Neural cell (in vitro differentiated cells): ENCODE results near the gene CLIP1. TPM values are rescaled to one million over a fixed set of nuclear protein-coding genes. Genes with fewer than 3 reads are reported as not detected.

Source experiments
- H2AFZ ChIP-seq: fragments of 200-600, 300-800 bp; sonication (generic), shearing (Covaris generic); 2 replicates; pipeline ENCODE4 v1.6.0; 2014; ENCODE audit warnings: low read depth, mild to moderate bottlenecking, antibody characterized with exemption, low read length, moderate library complexity
- H3F3A ChIP-seq: fragments of 200-600 bp; shearing (Covaris generic); 2 replicates; pipeline ENCODE4 v1.6.1; 2016; ENCODE audit warnings: mild to moderate bottlenecking, moderate library complexity, mixed read lengths, antibody characterized with exemption, low read length; ENCODE audit not compliant: insufficient read depth, poor library complexity, severe bottlenecking
- H3K27ac ChIP-seq: fragments of 200-600, 300-800 bp; sonication (generic), shearing (Covaris generic); 2 replicates; pipeline ENCODE4 v1.5.1; 2014; ENCODE audit warnings: mild to moderate bottlenecking, low read length, moderate library complexity
- H3K27me3 ChIP-seq: fragments of 300-800, 200-600 bp; sonication (generic), shearing (Covaris generic); 2 replicates; pipeline ENCODE4 v1.6.0; 2014; ENCODE audit warnings: mild to moderate bottlenecking, low read depth, low read length, moderate library complexity; ENCODE audit not compliant: insufficient read depth
- H3K36me3 ChIP-seq: fragments of 300-800, 200-600 bp; sonication (generic), shearing (Covaris generic); 2 replicates; pipeline ENCODE4 v1.5.1; 2014; ENCODE audit warnings: mild to moderate bottlenecking, antibody characterized with exemption, low read length, moderate library complexity; ENCODE audit not compliant: insufficient read depth
- H3K4me2 ChIP-seq: fragments of 300-800, 200-600 bp; sonication (generic), shearing (Covaris generic); 2 replicates; pipeline ENCODE4 v1.6.0; 2014; ENCODE audit warnings: mild to moderate bottlenecking, low read length
- H3K4me3 ChIP-seq: fragments of 300-800, 200-600 bp; sonication (generic), shearing (Covaris generic); 2 replicates; pipeline ENCODE4 v1.5.1; 2014; ENCODE audit warnings: mild to moderate bottlenecking, low read length, moderate library complexity
- H3K79me2 ChIP-seq: fragments of 200-600 bp; shearing (Covaris generic); replicated peaks from 2 replicates; pipeline ENCODE4 v1.6.0; 2014; ENCODE audit warnings: mild to moderate bottlenecking, low read length, moderate library complexity; ENCODE audit not compliant: insufficient read depth
- H3K9ac ChIP-seq: fragments of 300-800, 200-600 bp; sonication (generic), shearing (Covaris generic); 2 replicates; pipeline ENCODE4 v1.6.1; 2016; ENCODE audit warnings: mild to moderate bottlenecking, low read length, mixed read lengths
- H3K9me2 ChIP-seq: fragments of 200-600 bp; shearing (Covaris generic); 2 replicates; pipeline ENCODE4 v1.6.1; 2016; ENCODE audit warnings: mild to moderate bottlenecking, low read length, mixed read lengths; ENCODE audit not compliant: insufficient read depth
- H3K9me3 ChIP-seq: fragments of 200-600, 300-800 bp; sonication (generic), shearing (Covaris generic); 2 replicates; pipeline ENCODE4 v1.6.1; 2016; ENCODE audit warnings: mild to moderate bottlenecking, mixed run types, low read length, moderate library complexity, mixed read lengths
- H4K20me1 ChIP-seq: fragments of 200-600 bp; shearing (Covaris generic); 2 replicates; pipeline ENCODE4 v1.6.1; 2016; ENCODE audit warnings: mild to moderate bottlenecking, mixed run types; ENCODE audit not compliant: insufficient read depth
- EP300 ChIP-seq: fragments of 450-650 bp; conservative IDR thresholded peaks from 2 replicates; pipeline ENCODE4 v1.6.1; 2014; ENCODE audit warnings: antibody characterized with exemption, mild to moderate bottlenecking, moderate library complexity; ENCODE audit not compliant: poor library complexity, severe bottlenecking
- EZH2 ChIP-seq: fragments of 200-600, 300-800 bp; shearing (Covaris generic), sonication (generic); IDR thresholded peaks from 2 replicates; pipeline ENCODE4 v1.6.1; 2014; ENCODE audit warnings: antibody characterized with exemption, low read length, borderline replicate concordance, mild to moderate bottlenecking; ENCODE audit not compliant: insufficient read depth, poor library complexity, severe bottlenecking
- MXI1 ChIP-seq: fragments of 450-650 bp; conservative IDR thresholded peaks from 2 replicates; pipeline ENCODE4 v1.6.1; 2014; ENCODE audit warnings: antibody characterized with exemption, mild to moderate bottlenecking; ENCODE audit not compliant: poor library complexity, severe bottlenecking
- POLR2AphosphoS5 ChIP-seq: IDR thresholded peaks from 2 replicates; pipeline ENCODE4 v1.6.1; 2012
- RAD21 ChIP-seq: fragments of 450-650 bp; conservative IDR thresholded peaks from 2 replicates; pipeline ENCODE4 v1.6.1; 2014; ENCODE audit warnings: antibody characterized with exemption, mild to moderate bottlenecking, moderate library complexity
- SMC3 ChIP-seq: fragments of 450-650 bp; conservative IDR thresholded peaks from 2 replicates; pipeline ENCODE4 v1.6.1; 2014; ENCODE audit warnings: antibody characterized with exemption, mild to moderate bottlenecking, moderate library complexity; ENCODE audit not compliant: poor library complexity
- TAF1 ChIP-seq: IDR thresholded peaks from 2 replicates; pipeline ENCODE4 v1.6.1; 2012; ENCODE audit warnings: low read depth
- polyA plus RNA-seq: library from polyadenylated mRNA; depleted of rRNA; stranded (reverse); fragments of >200 nt; gene quantifications from 2 replicates; pipeline ENCODE4 v1.2.3, GENCODE V29; 2014
- TF ChIP-seq, protein P1 (sequence below): fragments of 450-650 bp; IDR thresholded peaks from 2 replicates; pipeline ENCODE4 v1.5.1; 2014; ENCODE audit warnings: antibody characterized with exemption, mild to moderate bottlenecking, moderate library complexity; ENCODE audit not compliant: poor library complexity, severe bottlenecking
- TF ChIP-seq, protein P2 (sequence below): IDR thresholded peaks from 2 replicates; pipeline ENCODE4 v1.6.1; 2012; ENCODE audit warnings: borderline replicate concordance

CLIP1 gene
- polyA plus RNA-seq, 1 donor from 2014 or later: 67.4 TPM

DNA sequence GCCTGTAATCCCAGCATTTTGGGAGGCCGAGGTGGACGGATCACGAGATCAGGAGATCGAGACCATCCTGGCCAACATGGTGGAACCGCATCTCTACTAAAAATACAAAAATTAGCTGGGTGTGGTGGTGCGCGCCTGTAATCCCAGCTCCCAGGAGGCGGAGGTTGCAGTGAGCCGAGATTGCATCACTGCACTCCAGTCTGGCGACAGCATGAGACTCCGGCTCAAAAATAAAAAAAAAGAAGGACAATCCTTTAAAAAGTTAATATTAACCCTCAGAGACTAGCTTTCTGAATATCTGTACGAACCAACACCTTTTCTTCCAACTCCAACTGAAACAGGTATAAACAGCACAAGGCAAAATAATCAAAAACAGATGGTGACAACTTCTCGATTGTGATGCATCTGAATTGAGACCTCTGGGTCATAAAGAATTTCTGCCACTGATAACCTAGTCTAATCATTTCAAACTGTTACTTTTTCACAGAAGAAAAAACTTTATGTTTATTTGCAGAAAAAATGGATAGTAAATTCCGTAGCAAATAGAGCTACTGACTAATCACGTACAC lies 27.8 kb downstream of the CLIP1 start:
- no peak overlapping the region for H2AFZ ChIP-seq
- H3K4me3 ChIP-seq: no peak overlapping the region
- H3K36me3 ChIP-seq: no peaks in the 10 kb centered on the region
- H3K9me2 ChIP-seq: no peaks in the 10 kb centered on the region
- no peaks in the 10 kb centered on the region for H3F3A ChIP-seq
- H4K20me1 ChIP-seq: no peaks in the 10 kb centered on the region
- peaks cover 10% of the 10 kb centered on the region for H3K79me2 ChIP-seq
- H3K4me2 ChIP-seq: no peak overlapping the region
- no peaks in the 10 kb centered on the region for H3K27me3 ChIP-seq
- H3K9me3 ChIP-seq: no peaks in the 10 kb centered on the region
- no peak overlapping the region for H3K27ac ChIP-seq
- no peak overlapping the region for H3K9ac ChIP-seq
- no peak for TF ChIP-seq TAF1

DNA sequence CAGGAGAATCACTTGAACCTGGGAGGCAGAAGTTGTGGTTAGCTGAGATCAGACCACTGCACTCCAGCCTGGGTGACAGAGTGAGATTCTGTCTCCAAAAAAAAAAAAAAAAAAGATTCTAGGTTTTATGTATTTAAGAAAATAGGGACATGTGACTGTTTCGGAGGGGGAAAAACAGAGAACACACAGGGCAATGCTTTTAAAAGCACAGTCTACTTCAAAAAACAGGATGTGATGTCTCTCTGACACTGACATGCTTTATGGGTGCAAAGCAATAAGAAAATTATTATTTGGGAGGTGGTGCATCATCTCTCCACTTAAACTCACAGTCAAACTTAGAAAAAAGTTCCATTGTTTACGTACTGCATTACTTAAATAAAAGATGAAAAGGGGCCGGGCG lies 28.7 kb downstream of the CLIP1 start:
- Histone ChIP-seq H3K9me3 (no peaks in the 10 kb centered on the region), H3K27me3 (no peaks in the 10 kb centered on the region), H2AFZ (no peak overlapping the region), H3K36me3 (no peaks in the 10 kb centered on the region), H3K9ac (no peak overlapping the region), H3K27ac (no peak overlapping the region), H4K20me1 (no peaks in the 10 kb centered on the region), H3K79me2 (peaks cover 11% of the 10 kb centered on the region), H3K4me2 (no peak overlapping the region), H3K4me3 (no peak overlapping the region), H3F3A (no peaks in the 10 kb centered on the region), H3K9me2 (no peaks in the 10 kb centered on the region)
- TF ChIP-seq MXI1: no peak
- TF ChIP-seq SMC3: no peak
- TF ChIP-seq RAD21: no peak
- TF ChIP-seq, protein P1, sequence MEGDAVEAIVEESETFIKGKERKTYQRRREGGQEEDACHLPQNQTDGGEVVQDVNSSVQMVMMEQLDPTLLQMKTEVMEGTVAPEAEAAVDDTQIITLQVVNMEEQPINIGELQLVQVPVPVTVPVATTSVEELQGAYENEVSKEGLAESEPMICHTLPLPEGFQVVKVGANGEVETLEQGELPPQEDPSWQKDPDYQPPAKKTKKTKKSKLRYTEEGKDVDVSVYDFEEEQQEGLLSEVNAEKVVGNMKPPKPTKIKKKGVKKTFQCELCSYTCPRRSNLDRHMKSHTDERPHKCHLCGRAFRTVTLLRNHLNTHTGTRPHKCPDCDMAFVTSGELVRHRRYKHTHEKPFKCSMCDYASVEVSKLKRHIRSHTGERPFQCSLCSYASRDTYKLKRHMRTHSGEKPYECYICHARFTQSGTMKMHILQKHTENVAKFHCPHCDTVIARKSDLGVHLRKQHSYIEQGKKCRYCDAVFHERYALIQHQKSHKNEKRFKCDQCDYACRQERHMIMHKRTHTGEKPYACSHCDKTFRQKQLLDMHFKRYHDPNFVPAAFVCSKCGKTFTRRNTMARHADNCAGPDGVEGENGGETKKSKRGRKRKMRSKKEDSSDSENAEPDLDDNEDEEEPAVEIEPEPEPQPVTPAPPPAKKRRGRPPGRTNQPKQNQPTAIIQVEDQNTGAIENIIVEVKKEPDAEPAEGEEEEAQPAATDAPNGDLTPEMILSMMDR: no peak
- no peak for TF ChIP-seq EZH2
- TF ChIP-seq POLR2AphosphoS5: no peak
- TF ChIP-seq, protein P2, sequence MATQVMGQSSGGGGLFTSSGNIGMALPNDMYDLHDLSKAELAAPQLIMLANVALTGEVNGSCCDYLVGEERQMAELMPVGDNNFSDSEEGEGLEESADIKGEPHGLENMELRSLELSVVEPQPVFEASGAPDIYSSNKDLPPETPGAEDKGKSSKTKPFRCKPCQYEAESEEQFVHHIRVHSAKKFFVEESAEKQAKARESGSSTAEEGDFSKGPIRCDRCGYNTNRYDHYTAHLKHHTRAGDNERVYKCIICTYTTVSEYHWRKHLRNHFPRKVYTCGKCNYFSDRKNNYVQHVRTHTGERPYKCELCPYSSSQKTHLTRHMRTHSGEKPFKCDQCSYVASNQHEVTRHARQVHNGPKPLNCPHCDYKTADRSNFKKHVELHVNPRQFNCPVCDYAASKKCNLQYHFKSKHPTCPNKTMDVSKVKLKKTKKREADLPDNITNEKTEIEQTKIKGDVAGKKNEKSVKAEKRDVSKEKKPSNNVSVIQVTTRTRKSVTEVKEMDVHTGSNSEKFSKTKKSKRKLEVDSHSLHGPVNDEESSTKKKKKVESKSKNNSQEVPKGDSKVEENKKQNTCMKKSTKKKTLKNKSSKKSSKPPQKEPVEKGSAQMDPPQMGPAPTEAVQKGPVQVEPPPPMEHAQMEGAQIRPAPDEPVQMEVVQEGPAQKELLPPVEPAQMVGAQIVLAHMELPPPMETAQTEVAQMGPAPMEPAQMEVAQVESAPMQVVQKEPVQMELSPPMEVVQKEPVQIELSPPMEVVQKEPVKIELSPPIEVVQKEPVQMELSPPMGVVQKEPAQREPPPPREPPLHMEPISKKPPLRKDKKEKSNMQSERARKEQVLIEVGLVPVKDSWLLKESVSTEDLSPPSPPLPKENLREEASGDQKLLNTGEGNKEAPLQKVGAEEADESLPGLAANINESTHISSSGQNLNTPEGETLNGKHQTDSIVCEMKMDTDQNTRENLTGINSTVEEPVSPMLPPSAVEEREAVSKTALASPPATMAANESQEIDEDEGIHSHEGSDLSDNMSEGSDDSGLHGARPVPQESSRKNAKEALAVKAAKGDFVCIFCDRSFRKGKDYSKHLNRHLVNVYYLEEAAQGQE: no peak
- no peak for TF ChIP-seq TAF1
- TF ChIP-seq EP300: no peak

DNA sequence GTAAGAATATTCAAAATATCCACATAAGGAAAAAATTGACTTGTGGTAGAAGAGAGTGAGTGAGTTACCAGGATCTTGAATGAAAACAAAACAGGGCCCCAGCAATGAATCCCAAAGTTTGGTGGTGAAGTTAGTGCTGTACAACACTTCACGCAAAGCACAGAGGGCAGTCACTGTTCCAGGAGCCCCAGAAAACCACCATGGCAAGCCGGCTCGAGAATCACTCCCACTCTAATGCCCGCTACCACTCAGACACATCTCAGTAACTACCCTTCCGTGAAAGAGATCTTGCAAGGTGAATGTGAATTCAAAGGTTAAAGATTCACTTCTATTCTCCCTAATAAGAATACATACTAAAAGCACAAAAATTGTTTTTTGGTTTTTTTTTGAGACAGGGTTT lies 30.1 kb downstream of the CLIP1 start:
- peaks cover 8% of the 10 kb centered on the region for H3K79me2 ChIP-seq
- no peaks in the 10 kb centered on the region for H3K9me3 ChIP-seq
- no peaks in the 10 kb centered on the region for H4K20me1 ChIP-seq
- TF ChIP-seq RAD21: no peak
- no peak for TF ChIP-seq EP300
- TF ChIP-seq MXI1: no peak
- TF ChIP-seq POLR2AphosphoS5: no peak
- TF ChIP-seq EZH2: no peak
- TF ChIP-seq, protein P1: no peak
- TF ChIP-seq TAF1: no peak
- no peak overlapping the region for H2AFZ ChIP-seq
- H3F3A ChIP-seq: no peaks in the 10 kb centered on the region
- H3K4me3 ChIP-seq: no peak overlapping the region
- H3K9ac ChIP-seq: no peak overlapping the region
- H3K27me3 ChIP-seq: no peaks in the 10 kb centered on the region
- H3K9me2 ChIP-seq: no peaks in the 10 kb centered on the region
- no peak overlapping the region for H3K4me2 ChIP-seq
- H3K27ac ChIP-seq: no peak overlapping the region
- H3K36me3 ChIP-seq: no peaks in the 10 kb centered on the region
